Esophagus muscularis mucosa (tissue), 4 donors: Measurements from ENCODE around the gene ZNF827.

Source experiments
- EP300 ChIP-seq: sonication (generic); formaldehyde crosslinking; IDR thresholded peaks from one replicate; pipeline ENCODE4 v1.6.1; 2017; ENCODE audit warnings: antibody characterized with exemption
- POLR2A ChIP-seq: fragments of 450-650 bp; IDR thresholded peaks from one replicate; pipeline ENCODE4 v1.6.1; 2017; ENCODE audit warnings: antibody characterized with exemption, moderate library complexity, mild to moderate bottlenecking, low read depth
- TF ChIP-seq, protein P1 (sequence below), 3 experiments: fragments of 200-600 bp in 2 of 3; fragments of 450-650 bp in 1 of 3; sonication (generic) in 2 of 3; IDR thresholded peaks; one replicate each; pipeline ENCODE4 v1.5.1; 2017 to 2019; ENCODE audit warnings: antibody characterized with exemption in 3 of 3, mild to moderate bottlenecking in 2 of 3, moderate library complexity in 1 of 3

DNA sequence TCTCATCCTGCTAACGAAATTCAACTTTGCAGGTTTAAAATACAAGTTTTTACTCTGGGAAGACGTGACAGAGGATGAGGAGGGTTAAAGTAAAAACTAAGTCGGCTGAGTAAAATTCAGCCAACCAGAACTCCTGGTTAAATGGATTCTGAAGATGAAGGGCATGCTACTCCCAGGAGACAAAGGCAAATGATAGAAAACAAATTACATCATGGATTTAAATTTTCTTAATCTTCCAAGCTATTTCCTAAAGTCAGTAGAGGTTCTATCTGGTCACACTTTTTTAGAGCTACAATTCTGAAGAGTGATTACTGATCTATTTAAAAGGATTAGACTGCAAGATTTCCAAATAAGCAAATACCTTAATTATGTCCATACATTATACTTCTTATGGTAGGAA, 47.9 kb downstream of the ZNF827 start:
- TF ChIP-seq, protein P1, sequence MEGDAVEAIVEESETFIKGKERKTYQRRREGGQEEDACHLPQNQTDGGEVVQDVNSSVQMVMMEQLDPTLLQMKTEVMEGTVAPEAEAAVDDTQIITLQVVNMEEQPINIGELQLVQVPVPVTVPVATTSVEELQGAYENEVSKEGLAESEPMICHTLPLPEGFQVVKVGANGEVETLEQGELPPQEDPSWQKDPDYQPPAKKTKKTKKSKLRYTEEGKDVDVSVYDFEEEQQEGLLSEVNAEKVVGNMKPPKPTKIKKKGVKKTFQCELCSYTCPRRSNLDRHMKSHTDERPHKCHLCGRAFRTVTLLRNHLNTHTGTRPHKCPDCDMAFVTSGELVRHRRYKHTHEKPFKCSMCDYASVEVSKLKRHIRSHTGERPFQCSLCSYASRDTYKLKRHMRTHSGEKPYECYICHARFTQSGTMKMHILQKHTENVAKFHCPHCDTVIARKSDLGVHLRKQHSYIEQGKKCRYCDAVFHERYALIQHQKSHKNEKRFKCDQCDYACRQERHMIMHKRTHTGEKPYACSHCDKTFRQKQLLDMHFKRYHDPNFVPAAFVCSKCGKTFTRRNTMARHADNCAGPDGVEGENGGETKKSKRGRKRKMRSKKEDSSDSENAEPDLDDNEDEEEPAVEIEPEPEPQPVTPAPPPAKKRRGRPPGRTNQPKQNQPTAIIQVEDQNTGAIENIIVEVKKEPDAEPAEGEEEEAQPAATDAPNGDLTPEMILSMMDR (IDR thresholded peaks at IDR 0.05), result no peak
- no peak for TF ChIP-seq POLR2A
- no peak for TF ChIP-seq EP300
